WTC11 (cell line): ENCODE data around the gene SRSF3.

ENCODE experiments used
- NFYB ChIP-seq: sonication (generic); formaldehyde crosslinking; conservative IDR thresholded peaks from 2 replicates; pipeline ENCODE4 v1.8.0; 2022; ENCODE audit warnings: low read depth, missing genetic modification reagents
- TP53 ChIP-seq: sonication (generic); formaldehyde crosslinking; IDR thresholded peaks from 2 replicates; pipeline ENCODE4 v1.8.1; 2023; ENCODE audit warnings: mild to moderate bottlenecking, missing genetic modification reagents
- TF ChIP-seq, protein P1 (sequence below): fragments of 200-600 bp; IDR thresholded peaks from 2 replicates; pipeline ENCODE4 v1.8.0; 2022; ENCODE audit warnings: antibody characterized with exemption
- TF ChIP-seq, protein P2 (sequence below): sonication (generic); formaldehyde crosslinking; IDR thresholded peaks from 2 replicates; pipeline ENCODE4 v1.8.1; 2023; ENCODE audit warnings: mild to moderate bottlenecking, moderate library complexity, missing genetic modification reagents

DNA sequence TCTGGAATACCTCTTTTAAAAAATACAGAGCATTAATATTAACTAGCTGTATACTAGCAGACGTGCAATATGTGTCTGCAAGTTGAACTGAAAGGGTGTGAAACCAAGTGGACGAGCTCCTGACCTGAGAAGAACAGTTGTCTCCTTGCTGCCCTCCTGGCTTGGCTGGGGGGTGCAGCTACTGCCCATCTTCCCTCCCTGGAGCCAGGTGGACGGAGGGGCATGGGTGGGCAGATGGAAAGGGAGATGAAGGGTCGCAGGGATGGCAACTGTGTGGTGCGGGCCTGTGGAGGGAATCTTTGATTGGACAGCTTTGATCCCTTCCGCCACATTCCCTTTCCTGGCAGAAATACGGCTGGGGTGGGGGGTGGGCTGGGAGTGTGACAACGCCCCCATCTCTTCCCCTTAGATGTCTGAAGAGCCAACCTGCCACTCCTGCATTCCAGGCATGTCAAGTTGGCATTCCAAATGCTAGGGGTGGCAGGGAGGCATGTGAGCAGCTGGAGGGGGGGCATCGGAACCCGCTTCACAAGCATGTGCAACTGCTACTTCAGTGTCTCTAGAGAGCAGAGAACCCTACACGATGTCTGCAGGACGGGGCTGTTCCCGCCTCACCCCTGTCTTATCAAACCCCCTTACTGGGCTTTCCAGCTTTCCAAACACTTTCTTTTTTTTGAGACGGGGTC, 37.3 kb downstream of the SRSF3 start:
- TF ChIP-seq, protein P1, sequence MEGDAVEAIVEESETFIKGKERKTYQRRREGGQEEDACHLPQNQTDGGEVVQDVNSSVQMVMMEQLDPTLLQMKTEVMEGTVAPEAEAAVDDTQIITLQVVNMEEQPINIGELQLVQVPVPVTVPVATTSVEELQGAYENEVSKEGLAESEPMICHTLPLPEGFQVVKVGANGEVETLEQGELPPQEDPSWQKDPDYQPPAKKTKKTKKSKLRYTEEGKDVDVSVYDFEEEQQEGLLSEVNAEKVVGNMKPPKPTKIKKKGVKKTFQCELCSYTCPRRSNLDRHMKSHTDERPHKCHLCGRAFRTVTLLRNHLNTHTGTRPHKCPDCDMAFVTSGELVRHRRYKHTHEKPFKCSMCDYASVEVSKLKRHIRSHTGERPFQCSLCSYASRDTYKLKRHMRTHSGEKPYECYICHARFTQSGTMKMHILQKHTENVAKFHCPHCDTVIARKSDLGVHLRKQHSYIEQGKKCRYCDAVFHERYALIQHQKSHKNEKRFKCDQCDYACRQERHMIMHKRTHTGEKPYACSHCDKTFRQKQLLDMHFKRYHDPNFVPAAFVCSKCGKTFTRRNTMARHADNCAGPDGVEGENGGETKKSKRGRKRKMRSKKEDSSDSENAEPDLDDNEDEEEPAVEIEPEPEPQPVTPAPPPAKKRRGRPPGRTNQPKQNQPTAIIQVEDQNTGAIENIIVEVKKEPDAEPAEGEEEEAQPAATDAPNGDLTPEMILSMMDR: no peak
- TF ChIP-seq TP53 (no peak), NFYB (CRISPR knock-in tag) (no peak)
- TF ChIP-seq, protein P2, sequence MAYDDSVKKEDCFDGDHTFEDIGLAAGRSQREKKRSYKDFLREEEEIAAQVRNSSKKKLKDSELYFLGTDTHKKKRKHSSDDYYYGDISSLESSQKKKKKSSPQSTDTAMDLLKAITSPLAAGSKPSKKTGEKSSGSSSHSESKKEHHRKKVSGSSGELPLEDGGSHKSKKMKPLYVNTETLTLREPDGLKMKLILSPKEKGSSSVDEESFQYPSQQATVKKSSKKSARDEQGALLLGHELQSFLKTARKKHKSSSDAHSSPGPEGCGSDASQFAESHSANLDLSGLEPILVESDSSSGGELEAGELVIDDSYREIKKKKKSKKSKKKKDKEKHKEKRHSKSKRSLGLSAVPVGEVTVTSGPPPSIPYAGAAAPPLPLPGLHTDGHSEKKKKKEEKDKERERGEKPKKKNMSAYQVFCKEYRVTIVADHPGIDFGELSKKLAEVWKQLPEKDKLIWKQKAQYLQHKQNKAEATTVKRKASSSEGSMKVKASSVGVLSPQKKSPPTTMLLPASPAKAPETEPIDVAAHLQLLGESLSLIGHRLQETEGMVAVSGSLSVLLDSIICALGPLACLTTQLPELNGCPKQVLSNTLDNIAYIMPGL: no peak
